ENCODE data around the gene KLHL3. TPM values are rescaled to one million over a fixed set of nuclear protein-coding genes. Genes with fewer than 3 reads are reported as not detected.
A peak's percentile ranks its signal among the peaks of the same experiment; 100 is the strongest.

The KLHL3 gene
- polyA plus RNA-seq, 12 donors, result 2.6 to 9.1 (median 4.5) TPM; not detected in 1

- no peak for DNase-seq
Observed at GRCh38 chr5:137750436-137750835, 14.5 kb upstream of the KLHL3 start.

GRCh38 chr5:137747848-137748247 is 12.0 kb upstream of the KLHL3 start:
- DNase-seq, result no peak

- DNase-seq, result peak; percentile 73
Observed at GRCh38 chr5:137743031-137743640, 7.2 kb upstream of the KLHL3 start.

GRCh38 chr5:137741718-137742117 is 5.8 kb upstream of the KLHL3 start:
- no peak for DNase-seq

- no peak for DNase-seq
Observed at GRCh38 chr5:137739737-137740136, 3.8 kb upstream of the KLHL3 start.

GRCh38 chr5:137738947-137739346 is 3.1 kb upstream of the KLHL3 start:
- DNase-seq, result no peak

- no peak for DNase-seq
Observed at GRCh38 chr5:137737349-137738131, 1.7 kb upstream of the KLHL3 start.

GRCh38 chr5:137736496-137736895 is 607 bp upstream of the KLHL3 start:
- no peak for DNase-seq

GRCh38 chr5:137734962-137735554 is 831 bp downstream of the KLHL3 start:
- peak; percentile 43 for DNase-seq

- DNase-seq, result no peak
Observed at GRCh38 chr5:137734331-137734730, 1.6 kb downstream of the KLHL3 start.

- no peak for DNase-seq
Observed at GRCh38 chr5:137733922-137734321, 2.0 kb downstream of the KLHL3 start.

- DNase-seq, result no peak
Observed at GRCh38 chr5:137733006-137733405, 2.9 kb downstream of the KLHL3 start.

GRCh38 chr5:137731176-137731575 is 4.7 kb downstream of the KLHL3 start:
- DNase-seq, result no peak

GRCh38 chr5:137730336-137730735 is 5.6 kb downstream of the KLHL3 start:
- DNase-seq, result no peak

GRCh38 chr5:137728048-137728447 is 7.8 kb downstream of the KLHL3 start:
- no peak for DNase-seq

- DNase-seq, result no peak
Observed at GRCh38 chr5:137727623-137728022, 8.3 kb downstream of the KLHL3 start.

- DNase-seq, result no peak
Observed at GRCh38 chr5:137724251-137724650, 11.6 kb downstream of the KLHL3 start.

- no peak for DNase-seq
Observed at GRCh38 chr5:137718611-137719010, 17.3 kb downstream of the KLHL3 start.

GRCh38 chr5:137716337-137716736 is 19.6 kb downstream of the KLHL3 start:
- no peak for DNase-seq

GRCh38 chr5:137715456-137715855 is 20.4 kb downstream of the KLHL3 start:
- DNase-seq, result no peak

GRCh38 chr5:137714946-137715345 is 20.9 kb downstream of the KLHL3 start:
- DNase-seq, result no peak

GRCh38 chr5:137714494-137714893 is 21.4 kb downstream of the KLHL3 start:
- DNase-seq, result no peak

GRCh38 chr5:137712139-137712667 is 23.7 kb downstream of the KLHL3 start:
- DNase-seq, result no peak

Data from muscle of arm (tissue), 12 donors.